ENCODE data around the gene TPRKB. TPM values are rescaled to one million over a fixed set of nuclear protein-coding genes. Genes with fewer than 3 reads are reported as not detected.
A peak's percentile ranks its signal among the peaks of the same experiment; 100 is the strongest.

The TPRKB gene
- total and polyA plus RNA-seq, 9 of the 15 experiments (the other 6 are each of a cell fraction or from before 2014, with no cell fraction given) = 55.6 to 250 (median 112) TPM

DNA sequence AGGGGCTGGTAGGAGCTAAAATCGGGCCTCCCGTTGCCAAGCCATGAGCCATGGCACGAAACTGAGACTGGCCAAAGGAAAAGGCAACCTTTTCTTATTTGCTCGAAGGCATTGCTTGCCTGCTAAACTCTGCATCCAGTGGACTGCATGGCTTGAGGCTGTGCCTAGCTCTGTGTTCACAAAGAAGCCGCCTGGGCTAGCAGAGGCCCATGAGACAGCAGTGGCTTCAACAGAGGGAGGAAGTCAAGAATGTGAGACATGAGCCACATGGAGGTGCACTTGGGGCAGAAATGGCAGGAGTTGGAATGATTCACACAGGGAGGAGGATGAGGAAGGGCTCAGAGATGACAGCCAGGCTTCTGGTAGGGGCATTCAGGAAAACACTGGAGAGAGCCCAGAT, 33.5 kb downstream of the TPRKB start:
- Histone ChIP-seq H3K4me3 (no peak overlapping the region), H3K79me2 (ENCODE audit: control insufficient read depth, insufficient read depth, low read length) (no peaks in the 10 kb centered on the region), H3K4me2 (ENCODE audit: insufficient read depth, low read length) (no peak overlapping the region), H3K9me3 (replicated peaks; ENCODE audit: control insufficient read depth, insufficient read depth, low read depth, low read length) (no peaks in the 10 kb centered on the region), H3K27ac (ENCODE audit: extremely low read depth, low read depth, low read length) (no peak overlapping the region), H2AFZ (ENCODE audit: low read depth, low read length) (no peak overlapping the region), H3K27me3 (ENCODE audit: control insufficient read depth in 2 of 2, insufficient read depth in 2 of 2, low read length in 2 of 2) (peaks cover 0 to 8% of the 10 kb centered on the region in 2 experiments; a peak in 1 of 5 replicates), H3K9ac (ENCODE audit: insufficient read depth in 1 of 2, low read depth in 2 of 2, low read length in 2 of 2) (no peak overlapping the region), H3K4me1 (replicated peaks in 1 of 2; ENCODE audit: control insufficient read depth in 2 of 2, insufficient read depth in 2 of 2, low read length in 2 of 2) (peaks cover 13 to 20% of the 10 kb centered on the region in 2 experiments), H3K9me1 (ENCODE audit: control insufficient read depth, insufficient read depth, low read length) (no peaks in the 10 kb centered on the region), H4K20me1 (replicated peaks; ENCODE audit: control insufficient read depth, insufficient read depth, low read length) (no peaks in the 10 kb centered on the region; the same call in 1 of the 2 replicates), H3K36me3 (ENCODE audit: control insufficient read depth, insufficient read depth, low read length) (no peaks in the 10 kb centered on the region)
- no peak for FAIRE-seq
- no TSS peak for BruUV-seq (replicated peaks)
- ChIA-PET CTCF (ENCODE audit: low intra/inter-chr PET ratio) (no interaction called here), POLR2A (interaction anchor here (1.6 kb wide), 1 partner anchor 33 kb away, joined by 5 read pairs; the partner anchor contains the start of gene TPRKB)
- peak; percentile 24; the same call in 1 of the 3 replicates for ATAC-seq
- in situ Hi-C loops (cut with MboI) = loop anchor here (5.0 kb wide), 1 partner anchor 61 kb away; the partner anchor contains the start of gene NAT8
- no peak for DNase-seq (ENCODE audit: extremely low read depth in 1 of 4, low spot score in 3 of 4)
- intact Hi-C loops (cut with micrococcal nuclease) = no loop called here
- 28% methylated on average over 5 of the region's 5 CpGs for WGBS (ENCODE audit: insufficient coverage, low coverage, missing lambda C conversion rate)
- TF ChIP-seq, protein P1, sequence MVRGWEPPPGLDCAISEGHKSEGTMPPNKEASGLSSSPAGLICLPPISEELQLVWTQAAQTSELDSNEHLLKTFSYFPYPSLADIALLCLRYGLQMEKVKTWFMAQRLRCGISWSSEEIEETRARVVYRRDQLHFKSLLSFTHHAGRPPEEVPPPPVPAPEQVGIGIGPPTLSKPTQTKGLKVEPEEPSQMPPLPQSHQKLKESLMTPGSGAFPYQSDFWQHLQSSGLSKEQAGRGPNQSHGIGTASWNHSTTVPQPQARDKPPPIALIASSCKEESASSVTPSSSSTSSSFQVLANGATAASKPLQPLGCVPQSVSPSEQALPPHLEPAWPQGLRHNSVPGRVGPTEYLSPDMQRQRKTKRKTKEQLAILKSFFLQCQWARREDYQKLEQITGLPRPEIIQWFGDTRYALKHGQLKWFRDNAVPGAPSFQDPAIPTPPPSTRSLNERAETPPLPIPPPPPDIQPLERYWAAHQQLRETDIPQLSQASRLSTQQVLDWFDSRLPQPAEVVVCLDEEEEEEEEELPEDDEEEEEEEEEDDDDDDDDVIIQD (CRISPR knock-in tag; IDR thresholded peaks at IDR 0.05) = no peak
- TF ChIP-seq PTRF (tag; IDR thresholded peaks at IDR 0.05) (no peak), HMGN3 (IDR thresholded peaks at IDR 0.05; ENCODE audit: borderline replicate concordance, extremely low read depth, insufficient read length, low read depth, low read length) (no peak), SPI1 (IDR thresholded peaks at IDR 0.05; ENCODE audit: borderline replicate concordance, low read depth, low read length) (peak; percentile 52; the same call in 1 of the 2 replicates), PTTG1 (tag; IDR thresholded peaks at IDR 0.05; ENCODE audit: low read depth) (no peak)
- TF ChIP-seq, protein P2, sequence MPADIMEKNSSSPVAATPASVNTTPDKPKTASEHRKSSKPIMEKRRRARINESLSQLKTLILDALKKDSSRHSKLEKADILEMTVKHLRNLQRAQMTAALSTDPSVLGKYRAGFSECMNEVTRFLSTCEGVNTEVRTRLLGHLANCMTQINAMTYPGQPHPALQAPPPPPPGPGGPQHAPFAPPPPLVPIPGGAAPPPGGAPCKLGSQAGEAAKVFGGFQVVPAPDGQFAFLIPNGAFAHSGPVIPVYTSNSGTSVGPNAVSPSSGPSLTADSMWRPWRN (IDR thresholded peaks at IDR 0.05; ENCODE audit: low read depth) = no peak
- TF ChIP-seq, protein P3, sequence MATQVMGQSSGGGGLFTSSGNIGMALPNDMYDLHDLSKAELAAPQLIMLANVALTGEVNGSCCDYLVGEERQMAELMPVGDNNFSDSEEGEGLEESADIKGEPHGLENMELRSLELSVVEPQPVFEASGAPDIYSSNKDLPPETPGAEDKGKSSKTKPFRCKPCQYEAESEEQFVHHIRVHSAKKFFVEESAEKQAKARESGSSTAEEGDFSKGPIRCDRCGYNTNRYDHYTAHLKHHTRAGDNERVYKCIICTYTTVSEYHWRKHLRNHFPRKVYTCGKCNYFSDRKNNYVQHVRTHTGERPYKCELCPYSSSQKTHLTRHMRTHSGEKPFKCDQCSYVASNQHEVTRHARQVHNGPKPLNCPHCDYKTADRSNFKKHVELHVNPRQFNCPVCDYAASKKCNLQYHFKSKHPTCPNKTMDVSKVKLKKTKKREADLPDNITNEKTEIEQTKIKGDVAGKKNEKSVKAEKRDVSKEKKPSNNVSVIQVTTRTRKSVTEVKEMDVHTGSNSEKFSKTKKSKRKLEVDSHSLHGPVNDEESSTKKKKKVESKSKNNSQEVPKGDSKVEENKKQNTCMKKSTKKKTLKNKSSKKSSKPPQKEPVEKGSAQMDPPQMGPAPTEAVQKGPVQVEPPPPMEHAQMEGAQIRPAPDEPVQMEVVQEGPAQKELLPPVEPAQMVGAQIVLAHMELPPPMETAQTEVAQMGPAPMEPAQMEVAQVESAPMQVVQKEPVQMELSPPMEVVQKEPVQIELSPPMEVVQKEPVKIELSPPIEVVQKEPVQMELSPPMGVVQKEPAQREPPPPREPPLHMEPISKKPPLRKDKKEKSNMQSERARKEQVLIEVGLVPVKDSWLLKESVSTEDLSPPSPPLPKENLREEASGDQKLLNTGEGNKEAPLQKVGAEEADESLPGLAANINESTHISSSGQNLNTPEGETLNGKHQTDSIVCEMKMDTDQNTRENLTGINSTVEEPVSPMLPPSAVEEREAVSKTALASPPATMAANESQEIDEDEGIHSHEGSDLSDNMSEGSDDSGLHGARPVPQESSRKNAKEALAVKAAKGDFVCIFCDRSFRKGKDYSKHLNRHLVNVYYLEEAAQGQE (IDR thresholded peaks at IDR 0.05; ENCODE audit: borderline replicate concordance) = no peak
- TF ChIP-seq, protein P3 (CRISPR knock-in tag; IDR thresholded peaks at IDR 0.05; ENCODE audit: low read depth) = no peak

Measured in K562 (cell line).